GM18909 (cell line): ENCODE data around the gene HOXA9.

ENCODE experiments used
- ATAC-seq: cut with Tn5 transposase; IDR thresholded peaks from one replicate; pipeline ENCODE4 v1.9.1; 2021; ENCODE audit warnings: mild to moderate bottlenecking; ENCODE audit not compliant: unreplicated experiment, poor library complexity

Gene HOXA9

DNA sequence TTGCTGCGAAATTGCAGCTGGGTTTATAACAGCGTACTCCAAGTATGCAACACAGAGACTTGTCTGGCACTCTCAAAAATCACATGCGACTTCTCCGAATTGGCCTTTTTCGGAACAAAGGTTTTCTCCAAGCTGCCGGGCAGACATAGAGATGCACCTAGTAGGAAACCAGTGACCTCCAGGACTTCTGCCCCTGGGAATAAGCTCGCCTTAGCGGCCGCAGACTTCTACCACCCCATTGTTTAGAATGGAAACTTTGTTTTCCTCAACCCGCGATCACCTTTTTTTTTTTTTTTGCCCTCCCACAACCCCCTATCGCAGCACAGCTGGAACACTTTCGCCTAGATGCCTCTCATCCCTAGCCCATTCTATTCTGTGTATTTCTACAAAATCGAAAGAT, 13.7 kb upstream of the HOXA9 start:
- no peak for ATAC-seq

DNA sequence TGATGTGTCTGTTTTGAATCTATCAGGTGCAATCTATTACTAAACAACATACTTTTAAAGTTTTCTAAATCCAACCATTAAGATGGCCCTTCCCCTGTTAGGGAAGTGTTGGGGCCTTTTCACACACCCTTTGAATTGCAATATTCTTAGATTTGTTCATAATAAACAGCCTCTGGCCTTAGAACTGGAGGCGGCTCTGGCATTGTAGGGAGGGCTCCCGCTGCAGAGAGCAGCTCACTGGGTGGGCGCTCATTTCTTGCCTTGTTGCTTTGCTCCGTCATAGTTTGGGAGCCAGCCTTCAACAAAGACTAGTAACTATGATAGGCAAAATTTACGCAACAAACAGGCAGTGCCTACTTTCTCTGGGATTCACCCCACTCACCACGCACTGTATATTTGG, 13.0 kb upstream of the HOXA9 start:
- no peak for ATAC-seq

DNA sequence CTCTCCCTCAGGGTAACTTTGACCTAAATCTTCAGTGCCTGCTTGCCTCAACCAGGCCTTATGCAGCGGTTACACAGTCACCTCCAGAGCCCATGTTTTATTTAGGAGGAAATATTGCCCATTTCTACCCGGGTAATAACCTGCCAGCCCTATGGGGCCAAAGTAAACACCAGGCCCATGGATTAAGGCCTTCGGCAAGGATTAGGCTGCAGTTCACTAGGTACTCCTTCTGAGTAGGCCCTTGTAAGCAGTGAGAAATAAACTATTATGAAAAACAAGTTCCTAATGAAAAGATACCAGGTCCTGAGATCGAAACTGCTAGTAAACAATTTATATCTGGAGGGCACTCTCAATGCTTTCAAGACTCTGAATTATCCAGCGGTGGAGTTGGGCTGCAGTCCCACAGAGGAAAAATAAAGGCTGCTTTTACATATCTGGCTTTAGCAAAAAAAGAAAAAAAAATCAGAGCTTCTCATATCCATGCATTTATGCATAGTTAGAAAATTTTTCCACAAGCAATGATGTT, 12.5 kb upstream of the HOXA9 start:
- ATAC-seq, result no peak

- no peak for ATAC-seq
Observed at GRCh38 chr7:27176962-27177794, 11.8 kb upstream of the HOXA9 start.

DNA sequence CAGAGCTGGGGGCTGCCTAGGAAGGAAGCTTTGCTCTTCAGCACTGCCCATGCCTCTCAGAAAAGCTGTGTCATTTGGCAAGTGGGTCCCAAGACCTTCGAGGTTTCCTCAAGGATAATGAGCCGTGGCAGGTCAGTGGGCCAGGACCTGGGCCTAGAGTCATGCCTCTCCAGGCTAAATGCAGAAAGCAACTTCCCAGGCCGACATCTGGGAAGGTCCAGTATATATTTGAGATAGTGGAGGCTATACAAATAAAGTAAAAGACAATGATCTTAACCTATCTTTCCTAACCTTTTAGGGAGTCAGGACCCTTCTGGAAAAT, 11.1 kb upstream of the HOXA9 start:
- ATAC-seq, result no peak

DNA sequence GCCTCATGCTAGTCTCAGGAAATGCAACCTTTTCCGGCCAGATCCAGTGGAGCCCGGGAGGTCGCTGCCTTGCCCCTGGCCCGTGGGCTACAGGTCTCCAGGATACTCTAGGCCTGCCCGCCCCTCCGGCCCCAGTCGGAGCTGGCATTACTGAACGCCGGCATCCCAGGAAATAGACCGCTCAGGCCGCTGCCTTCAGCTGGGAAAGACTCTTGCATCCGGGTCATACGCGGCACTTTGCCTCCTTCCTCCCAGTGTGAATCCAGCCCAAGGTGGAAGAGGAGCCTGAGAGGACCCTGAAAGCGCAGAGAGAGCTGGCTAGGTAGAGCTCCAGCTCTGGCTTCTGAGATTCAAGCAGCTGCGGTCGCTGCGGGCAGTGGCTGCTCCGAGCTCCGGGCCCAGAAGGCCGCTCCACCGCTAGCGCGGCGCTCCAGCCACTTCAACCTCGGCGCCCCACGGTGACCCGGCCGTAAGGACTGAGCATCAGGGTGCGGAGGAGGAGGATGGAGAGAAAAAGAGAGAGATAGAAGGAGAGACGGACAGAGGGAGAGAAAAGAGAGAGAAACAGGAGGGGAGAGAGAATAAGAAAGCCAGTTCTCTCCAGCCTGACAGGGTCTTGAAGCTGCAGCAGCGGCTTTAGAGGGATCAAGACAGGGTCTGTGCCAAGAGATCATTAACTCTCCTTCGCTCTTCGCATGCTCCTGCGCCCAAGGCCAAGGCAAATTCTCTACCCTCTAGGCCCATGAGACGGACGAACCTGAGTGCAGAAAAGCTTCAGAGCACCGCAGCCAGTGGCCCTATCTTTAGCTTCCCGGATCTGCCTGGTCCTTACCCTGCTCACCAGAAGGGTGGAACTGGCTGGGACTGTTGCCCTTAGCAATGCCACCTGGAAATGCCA, 10.5 kb upstream of the HOXA9 start:
- no peak for ATAC-seq

- no peak for ATAC-seq
Observed at GRCh38 chr7:27174874-27175625, 9.7 kb upstream of the HOXA9 start.

DNA sequence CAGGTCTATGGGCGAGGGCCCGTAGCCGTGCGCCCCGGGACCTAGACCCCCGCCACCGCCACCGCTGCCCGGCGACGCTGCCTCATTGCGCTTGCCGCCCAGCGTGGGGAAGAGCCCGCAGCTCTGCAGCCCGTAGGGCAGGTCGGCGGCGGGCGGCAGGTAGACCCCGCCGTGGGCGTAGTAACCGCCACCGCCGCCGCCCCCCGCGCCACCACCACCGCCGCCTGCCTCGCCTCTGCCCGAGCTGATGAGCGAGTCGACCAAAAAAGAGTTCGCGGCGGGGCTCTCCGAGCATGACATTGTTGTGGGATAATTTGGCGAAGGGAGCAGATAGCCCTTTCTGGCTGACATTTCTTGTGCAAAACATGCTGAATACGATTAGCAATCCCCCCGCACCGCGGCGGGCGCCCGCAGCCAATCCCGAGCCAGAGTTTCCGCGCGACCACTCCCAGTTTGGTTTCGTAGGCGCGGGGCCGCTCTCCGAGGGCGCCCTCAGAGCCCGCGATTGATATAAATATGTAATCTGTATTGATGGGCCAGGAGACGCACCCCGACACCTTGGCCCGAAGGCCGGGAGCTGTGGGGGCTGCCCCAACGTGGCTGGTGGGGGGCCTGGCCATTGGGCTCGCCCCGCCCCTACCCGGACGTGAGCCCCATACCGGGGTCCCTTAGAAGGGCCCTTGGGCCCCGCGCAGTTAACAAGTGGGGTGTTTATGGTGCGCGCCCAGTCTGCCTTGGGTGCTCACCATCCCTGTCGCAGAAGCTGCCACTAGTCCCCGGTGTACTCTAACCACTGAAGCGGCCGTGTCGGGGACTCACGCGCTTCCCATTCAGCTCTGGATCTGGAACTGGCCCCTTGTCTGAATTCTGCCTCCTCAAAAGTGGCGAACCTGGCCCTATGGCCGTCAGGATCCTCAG, 8.9 kb upstream of the HOXA9 start, which contains the start of gene HOXA10:
TSS of gene HOXA10 (minus strand) at position 365 of the 918 bp plus-strand sequence. CDS start at position 351, 14 bp downstream.
- ATAC-seq, result no peak

DNA sequence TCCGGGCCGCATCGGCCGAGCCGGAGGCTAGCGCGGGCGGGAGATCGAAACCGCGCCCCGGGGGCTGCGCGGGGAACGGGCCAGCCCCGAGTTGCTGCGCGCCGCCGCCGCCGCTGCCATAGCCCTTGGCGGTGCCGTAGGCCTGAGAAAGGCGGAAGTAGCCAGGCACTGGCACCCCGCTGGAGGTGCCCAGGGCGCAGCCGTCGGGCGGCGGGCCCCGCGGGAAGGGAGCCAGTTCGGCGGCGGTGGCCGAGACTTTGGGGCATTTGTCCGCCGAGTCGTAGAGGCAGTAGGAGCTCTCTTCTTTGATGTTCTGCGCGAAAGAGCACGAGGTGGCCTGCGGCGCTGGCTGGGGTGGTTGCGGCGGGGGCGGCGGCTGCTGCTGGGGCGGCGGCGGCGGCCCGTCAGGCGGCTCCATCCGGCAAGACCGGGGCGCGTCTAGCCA, 8.2 kb upstream of the HOXA9 start:
- ATAC-seq, result no peak

DNA sequence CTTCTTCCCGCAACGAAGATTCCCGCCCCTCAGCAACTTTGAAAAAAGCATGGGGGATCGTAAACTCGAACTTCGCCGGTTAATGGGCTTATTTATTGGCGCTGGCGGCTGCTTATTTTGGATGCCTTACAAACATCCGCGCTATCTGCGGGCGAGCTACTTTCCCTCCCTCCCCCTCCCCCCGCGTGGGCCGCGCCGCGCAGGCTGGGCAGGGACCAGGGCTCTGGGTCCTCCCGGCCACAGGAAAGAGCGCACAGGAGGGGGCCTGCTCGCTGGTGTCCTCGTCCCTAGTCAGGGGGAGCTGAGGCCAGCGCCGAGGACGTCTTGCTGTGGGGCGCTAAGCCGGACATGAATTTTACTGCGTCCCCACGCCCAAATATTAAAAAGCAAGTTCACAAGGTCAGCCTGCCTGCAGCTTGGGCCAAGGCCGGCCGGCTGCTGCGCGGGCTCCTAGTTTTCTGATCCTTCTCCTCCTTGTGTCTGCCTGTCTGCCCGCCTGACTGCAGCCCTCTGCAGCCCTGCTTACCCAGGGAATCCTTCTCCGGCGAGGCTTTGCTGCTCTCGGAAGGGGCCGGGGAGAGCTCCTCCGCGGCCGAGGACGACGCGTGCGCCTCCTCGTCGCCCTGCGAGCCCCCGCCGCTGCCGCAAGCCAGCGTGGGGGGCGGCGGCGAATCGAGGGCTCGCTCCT, 7.6 kb upstream of the HOXA9 start:
- ATAC-seq, result no peak

GRCh38 chr7:27172315-27172774, 7.0 kb upstream of the HOXA9 start:
- no peak for ATAC-seq

DNA sequence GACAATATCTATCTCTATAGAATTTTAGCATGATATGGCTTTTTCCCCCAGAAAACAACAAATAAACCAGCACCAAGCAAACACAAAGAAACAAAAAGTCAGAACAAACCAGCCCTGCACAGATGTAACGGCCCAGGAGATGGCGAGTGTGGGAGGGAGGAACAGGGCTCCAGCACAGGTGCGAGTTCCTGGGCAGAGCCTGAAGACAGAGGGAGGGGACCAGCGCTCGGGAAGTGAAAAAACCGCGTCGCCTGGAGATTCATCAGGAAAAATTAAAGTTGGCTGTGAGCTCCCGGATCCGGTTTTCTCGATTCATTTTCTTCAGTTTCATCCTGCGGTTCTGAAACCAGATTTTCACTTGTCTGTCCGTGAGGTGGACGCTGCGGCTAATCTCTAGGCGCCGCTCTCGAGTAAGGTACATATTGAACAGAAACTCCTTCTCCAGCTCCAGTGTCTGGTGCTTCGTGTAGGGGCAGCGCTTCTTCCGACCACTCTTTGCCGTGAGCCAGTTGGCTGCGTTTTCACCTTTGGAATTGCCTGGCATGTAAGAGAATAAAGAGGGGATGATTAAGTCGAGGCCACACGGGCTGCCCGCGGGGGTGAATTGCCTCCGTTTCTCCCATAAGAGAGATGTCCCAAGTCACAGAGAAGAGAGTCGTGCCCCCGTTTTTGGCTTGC, 6.4 kb upstream of the HOXA9 start:
- ATAC-seq, result no peak

GRCh38 chr7:27171325-27171636, 5.9 kb upstream of the HOXA9 start:
- ATAC-seq, result no peak

- ATAC-seq, result no peak
Observed at GRCh38 chr7:27170426-27171324, 5.3 kb upstream of the HOXA9 start.

DNA sequence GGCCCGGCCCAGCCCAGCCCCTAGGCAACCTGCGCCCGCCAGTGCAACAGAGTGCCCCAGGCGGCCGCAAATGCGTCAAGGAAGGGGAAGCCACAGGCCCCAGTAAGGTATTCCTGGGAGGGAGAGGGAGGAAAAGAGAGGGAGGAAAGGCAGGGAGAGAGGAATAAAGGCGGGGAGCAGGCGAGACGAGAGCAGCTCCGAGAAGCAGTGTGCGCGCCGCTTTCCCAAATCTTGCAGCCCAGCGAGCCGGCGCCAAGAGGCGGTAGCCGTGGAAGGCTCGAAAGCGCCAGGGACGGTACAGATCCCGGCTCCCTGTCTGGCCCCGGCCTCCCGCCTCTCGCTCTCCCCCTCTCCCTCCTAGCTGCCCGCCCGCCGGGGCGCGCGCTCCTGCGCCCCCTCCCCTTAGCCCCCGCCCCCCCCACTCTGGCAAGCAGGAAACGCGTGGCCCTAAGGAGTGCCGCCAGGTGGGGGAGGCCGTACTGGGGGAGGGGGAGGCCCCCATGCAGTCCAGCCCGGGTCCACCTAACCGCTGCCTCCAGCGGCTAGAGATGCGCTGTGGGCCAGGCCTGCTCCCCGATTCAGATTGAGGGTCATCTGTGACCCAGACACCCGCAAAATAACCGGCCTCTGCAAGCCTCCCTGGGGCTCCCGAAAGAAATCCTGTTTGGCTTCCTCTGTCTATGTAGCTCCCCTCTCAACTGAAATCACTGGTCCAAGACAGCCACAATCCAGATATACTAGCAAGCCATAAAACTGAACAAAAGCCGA, 4.5 kb upstream of the HOXA9 start:
- ATAC-seq, result no peak

DNA sequence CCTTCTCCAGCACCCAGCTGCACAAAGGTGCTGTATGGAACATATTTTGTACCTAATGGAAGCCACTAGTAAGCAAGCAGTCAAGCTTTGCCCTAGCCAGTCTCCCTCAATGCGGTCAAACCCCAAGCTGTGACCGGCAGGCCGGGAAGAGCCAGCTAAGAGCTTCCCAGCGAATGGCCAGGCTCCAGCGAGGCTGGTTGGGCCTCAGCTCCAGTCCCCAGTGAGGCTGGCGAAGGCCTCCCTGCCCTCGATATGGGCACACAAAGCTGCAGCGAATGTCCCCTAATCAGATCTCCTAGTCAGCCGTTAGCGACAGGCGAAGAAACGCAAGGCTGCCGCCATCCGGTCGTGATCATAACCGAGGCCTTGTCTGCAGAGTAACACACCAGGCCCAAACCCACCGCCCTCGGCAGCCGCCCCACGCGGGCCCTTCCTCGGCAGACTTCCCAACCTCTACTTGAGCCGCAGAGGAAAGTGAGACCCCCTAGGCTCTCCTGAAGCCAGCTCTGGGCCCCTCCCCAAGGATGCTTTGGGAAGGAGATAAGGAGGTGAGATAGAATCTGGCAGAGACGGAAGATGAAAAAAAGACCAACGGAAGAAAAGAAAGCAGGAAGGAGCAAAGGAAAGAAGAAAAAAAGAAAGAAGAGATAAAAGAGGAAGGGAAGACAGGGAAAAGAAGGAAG, 3.1 kb upstream of the HOXA9 start:
- ATAC-seq, result no peak
